Measurements from ENCODE around the gene CARD10. TPM values are rescaled to one million over a fixed set of nuclear protein-coding genes. Genes with fewer than 3 reads are reported as not detected.

The CARD10 gene
- total RNA-seq, 1 experiment from 2014 or later = 17.7 TPM

- H3K23ac ChIP-seq (ENCODE audit: insufficient read length, low read depth, low read length) = no peak overlapping the region
- no peak overlapping the region for H2BK12ac ChIP-seq (ENCODE audit: insufficient read length, low read depth, low read length)
- no peak overlapping the region for H3K9ac ChIP-seq (ENCODE audit: extremely low read depth, insufficient read length, low read length)
- no peaks in the 10 kb centered on the region for H3K9me3 ChIP-seq (ENCODE audit: control insufficient read depth, low read depth, low read length)
- H3K18ac ChIP-seq (ENCODE audit: insufficient read length, low read depth, low read length) = no peak overlapping the region
- no peak overlapping the region for H3K56ac ChIP-seq (ENCODE audit: insufficient read length, low read depth, low read length)
- H3K23me2 ChIP-seq (ENCODE audit: insufficient read length, low read depth, low read length, poor library complexity, severe bottlenecking) = no peaks in the 10 kb centered on the region
- no peaks in the 10 kb centered on the region for H3K36me3 Mint-ChIP-seq (ENCODE audit: insufficient read depth in 1 of 3, low read depth in 3 of 3)
- H3K4ac ChIP-seq (ENCODE audit: low read depth, low read length) = no peak overlapping the region
- no peaks in the 10 kb centered on the region for H4K20me1 ChIP-seq (ENCODE audit: control insufficient read depth, insufficient read depth, insufficient read length)
- no peak overlapping the region for H2AFZ ChIP-seq (ENCODE audit: low read length)
- no peak overlapping the region for H2BK120ac ChIP-seq (ENCODE audit: low read depth, low read length, poor library complexity, severe bottlenecking)
- no peak overlapping the region for H3K4me3 Mint-ChIP-seq
- H3K79me2 ChIP-seq (ENCODE audit: insufficient read depth, low read length) = no peaks in the 10 kb centered on the region
- H3K14ac ChIP-seq (ENCODE audit: insufficient read depth, low read length) = no peak overlapping the region
- H2BK20ac ChIP-seq (ENCODE audit: low read depth, low read length, poor library complexity, severe bottlenecking) = no peak overlapping the region
- H2BK5ac ChIP-seq (ENCODE audit: insufficient read length, low read length) = no peak overlapping the region
- H4K5ac ChIP-seq (ENCODE audit: insufficient read length, low read depth, low read length) = no peak overlapping the region
- DNase-seq = no peak
- 0 out of 4 replicates have a peak, but pooled peaks cover 0 to 2% of the 10 kb centered on the region in 2 experiments for H3K4me1 Mint-ChIP-seq
- H4K8ac ChIP-seq (replicated peaks; ENCODE audit: insufficient read length, low read depth, low read length) = no peak overlapping the region
- no peaks in the 10 kb centered on the region for H3K79me1 ChIP-seq (ENCODE audit: insufficient read depth, low read depth, low read length, poor library complexity, severe bottlenecking)
- H2BK15ac ChIP-seq (ENCODE audit: low read depth, low read length) = no peak overlapping the region
- H3K27ac Mint-ChIP-seq = no peak overlapping the region
- no peak overlapping the region for H3K27ac ChIP-seq (ENCODE audit: insufficient read length, low read depth, low read length)
- no peak for TF ChIP-seq CTCF (conservative IDR thresholded peaks at IDR 0.05)
- H3K27me3 ChIP-seq (ENCODE audit: insufficient read depth, low read length) = no peaks in the 10 kb centered on the region
- H3K4me1 ChIP-seq (ENCODE audit: insufficient read depth, low read length) = no peaks in the 10 kb centered on the region
- no peak overlapping the region for H3K4me2 ChIP-seq (ENCODE audit: insufficient read depth, insufficient read length, low read length)
- H3T11ph ChIP-seq (ENCODE audit: low read length) = no peak overlapping the region
- no peaks in the 10 kb centered on the region for H3K9me3 Mint-ChIP-seq
- peaks cover 17% of the 10 kb centered on the region for H3K27me3 Mint-ChIP-seq (ENCODE audit: low read depth)
- WGBS (ENCODE audit: extremely low coverage, insufficient read length, low lambda C conversion rate) = no CpG with 5 or more reads among the region's 12 CpGs
- no peak overlapping the region for H4K91ac ChIP-seq (ENCODE audit: insufficient read length, low read depth, low read length)
- no peak overlapping the region for H2AK5ac ChIP-seq (ENCODE audit: insufficient read length, low read length)
These were observed 7.2 kb upstream of the CARD10 start for GRCh38 chr22:37526376-37526775.
